Gastroesophageal sphincter (tissue), 3 donors: ENCODE data around the gene BANF2.

Experiments used
- POLR2A ChIP-seq, 2 donors: fragments of 450-650 bp; IDR thresholded peaks; one replicate each; pipeline ENCODE4 v1.6.1; 2017; ENCODE audit warnings: antibody characterized with exemption in 2 of 2, mild to moderate bottlenecking in 2 of 2, moderate library complexity in 1 of 2
- POLR2AphosphoS5 ChIP-seq: sonication (generic); formaldehyde crosslinking; IDR thresholded peaks from one replicate; pipeline ENCODE4 v1.6.1; 2017; ENCODE audit warnings: antibody characterized with exemption
- TF ChIP-seq, protein P1 (sequence below), 4 experiments: fragments of 200-600 bp in 2 of 4; fragments of 450-650 bp in 2 of 4; sonication (generic) in 1 of 4; IDR thresholded peaks; one replicate each; pipeline ENCODE4 v1.5.1; 2017 to 2019; ENCODE audit warnings: antibody characterized with exemption in 4 of 4, mild to moderate bottlenecking in 2 of 4, moderate library complexity in 2 of 4

DNA sequence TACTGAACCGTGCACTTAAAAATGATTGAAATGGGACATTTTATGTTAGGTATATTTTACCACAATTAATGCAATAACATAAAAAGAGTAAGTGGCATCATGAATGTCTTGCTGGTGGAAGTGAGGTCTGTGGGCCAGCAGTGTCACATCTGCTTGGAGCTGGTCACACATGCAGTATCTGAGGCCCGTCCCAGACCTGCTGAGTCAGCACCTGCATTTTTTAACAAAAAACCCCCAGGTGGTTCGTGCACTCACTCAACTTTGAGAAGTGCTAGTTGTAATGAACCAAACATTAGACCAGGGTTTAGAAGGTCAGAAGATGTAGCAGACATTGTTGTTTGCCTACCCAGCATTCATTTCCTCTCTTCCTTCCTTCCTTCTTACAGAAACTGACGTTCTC, 21.0 kb downstream of the BANF2 start:
- no peak for TF ChIP-seq POLR2AphosphoS5
- TF ChIP-seq, protein P1, sequence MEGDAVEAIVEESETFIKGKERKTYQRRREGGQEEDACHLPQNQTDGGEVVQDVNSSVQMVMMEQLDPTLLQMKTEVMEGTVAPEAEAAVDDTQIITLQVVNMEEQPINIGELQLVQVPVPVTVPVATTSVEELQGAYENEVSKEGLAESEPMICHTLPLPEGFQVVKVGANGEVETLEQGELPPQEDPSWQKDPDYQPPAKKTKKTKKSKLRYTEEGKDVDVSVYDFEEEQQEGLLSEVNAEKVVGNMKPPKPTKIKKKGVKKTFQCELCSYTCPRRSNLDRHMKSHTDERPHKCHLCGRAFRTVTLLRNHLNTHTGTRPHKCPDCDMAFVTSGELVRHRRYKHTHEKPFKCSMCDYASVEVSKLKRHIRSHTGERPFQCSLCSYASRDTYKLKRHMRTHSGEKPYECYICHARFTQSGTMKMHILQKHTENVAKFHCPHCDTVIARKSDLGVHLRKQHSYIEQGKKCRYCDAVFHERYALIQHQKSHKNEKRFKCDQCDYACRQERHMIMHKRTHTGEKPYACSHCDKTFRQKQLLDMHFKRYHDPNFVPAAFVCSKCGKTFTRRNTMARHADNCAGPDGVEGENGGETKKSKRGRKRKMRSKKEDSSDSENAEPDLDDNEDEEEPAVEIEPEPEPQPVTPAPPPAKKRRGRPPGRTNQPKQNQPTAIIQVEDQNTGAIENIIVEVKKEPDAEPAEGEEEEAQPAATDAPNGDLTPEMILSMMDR (IDR thresholded peaks at IDR 0.05) = no peak
- TF ChIP-seq POLR2A (IDR thresholded peaks at IDR 0.05) = no peak
